SIG-M5 treated with dmso at 0.1 percent for 504 hours (cell line): Measurements from ENCODE around the gene DCP2.
"Not testable (repeated sequence)": the region's sequence is repeated elsewhere in the genome, so short reads cannot be mapped to it uniquely, and the experiment has no call there.

Source experiments
- DNase-seq: peaks from one replicate; lab custom pipeline; 2025; ENCODE audit not compliant: unreplicated experiment; lab: John Stamatoyannopoulos, UW

DCP2 gene

DNA sequence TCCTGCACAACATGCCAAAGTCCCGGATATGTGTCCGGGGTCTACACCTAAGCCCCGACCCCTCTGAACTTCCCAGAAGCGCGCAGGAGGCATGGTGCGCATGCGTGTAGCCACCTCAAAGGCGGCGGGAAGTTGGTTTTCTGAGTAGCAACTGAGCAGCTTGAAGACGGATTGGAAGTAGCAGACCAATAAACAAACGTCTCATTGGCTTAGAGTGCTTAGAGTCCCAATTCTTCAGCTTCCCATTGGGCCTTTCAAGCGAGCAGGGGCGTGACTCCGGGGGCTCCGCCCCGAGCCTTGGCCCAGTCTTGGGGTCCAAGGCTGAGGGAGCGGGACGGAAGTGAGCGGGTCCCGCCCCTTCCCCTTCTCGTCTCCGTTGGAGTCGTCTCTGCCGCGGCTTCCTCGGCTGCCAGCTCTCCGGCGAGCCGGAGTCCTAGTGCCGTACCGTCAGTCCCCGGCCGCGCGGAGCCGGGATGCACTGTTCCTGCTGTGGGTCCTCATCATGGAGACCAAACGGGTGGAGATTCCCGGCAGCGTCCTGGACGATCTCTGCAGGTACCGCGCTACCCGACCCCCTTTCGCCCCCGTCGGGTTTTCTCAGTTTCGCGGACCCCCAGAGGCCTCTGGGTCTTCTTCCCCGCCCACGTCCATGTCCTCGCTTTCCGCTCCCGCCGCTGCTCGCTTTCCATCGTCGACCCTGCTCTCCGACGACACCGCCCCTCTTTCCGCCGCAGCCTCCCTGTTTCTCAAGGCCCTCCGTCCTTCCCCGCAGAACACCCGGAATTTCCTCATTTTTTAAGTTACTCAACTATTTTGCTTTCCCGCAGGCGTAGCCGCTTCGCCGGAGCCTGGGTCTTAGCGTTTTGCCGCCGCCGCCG lies at the start of gene DCP2:
Gene DCP2, plus strand, starts transcription at position 367 of the 878 bp plus-strand sequence. Its CDS starts 136 bp downstream, at position 503.
- peak; percentile 99 for DNase-seq

DNA sequence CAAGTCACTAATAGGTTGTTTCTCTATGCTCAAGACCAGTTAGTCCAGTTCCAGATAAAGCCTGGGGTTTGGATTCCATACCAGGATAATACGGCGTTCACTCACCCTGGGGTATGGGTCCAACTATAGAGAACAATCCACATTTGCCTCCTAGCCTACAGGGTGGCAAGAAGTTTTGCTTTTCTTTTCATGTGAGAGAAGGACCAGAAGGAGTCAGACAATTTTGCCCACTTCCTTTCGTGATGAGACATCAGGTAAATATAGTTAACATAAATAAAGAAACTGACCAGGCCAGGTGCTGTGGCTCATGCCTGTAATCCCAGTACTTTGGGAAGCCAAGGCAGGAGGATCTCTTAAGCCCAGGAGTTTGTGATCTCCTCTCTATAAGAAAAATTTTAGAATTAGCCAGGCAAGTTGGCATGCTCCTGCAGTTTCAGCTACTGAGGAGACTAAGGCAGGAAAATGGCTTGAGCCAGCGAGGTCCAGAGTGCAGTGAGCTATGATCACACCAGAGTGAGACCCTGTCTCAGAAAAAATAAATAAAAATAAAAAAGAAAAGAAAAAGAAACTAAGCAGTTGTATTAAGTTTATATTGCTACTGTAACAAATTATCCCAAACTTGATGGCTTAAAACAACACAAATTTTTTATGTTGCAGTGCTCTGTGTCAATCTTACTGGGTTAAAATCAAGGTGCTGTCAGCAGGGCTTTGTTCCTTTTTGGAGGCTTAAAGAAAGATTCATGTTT lies 47.1 kb upstream of the DCP2 start:
- DNase-seq, result no peak

DNA sequence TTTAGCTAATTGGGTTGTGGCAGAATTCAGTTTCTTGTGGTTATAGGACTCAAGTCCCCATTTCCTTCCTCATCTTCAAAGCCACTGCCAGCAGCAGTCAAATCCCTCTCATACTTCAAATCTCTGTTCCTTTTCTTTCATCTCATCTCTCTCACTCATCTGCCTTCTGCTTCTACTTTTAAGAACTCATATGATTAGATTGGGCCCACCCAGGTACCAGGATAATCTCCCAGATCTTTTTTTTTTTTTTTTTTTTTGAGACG lies 46.6 kb upstream of the DCP2 start:
- DNase-seq, result peak; percentile 95

DNA sequence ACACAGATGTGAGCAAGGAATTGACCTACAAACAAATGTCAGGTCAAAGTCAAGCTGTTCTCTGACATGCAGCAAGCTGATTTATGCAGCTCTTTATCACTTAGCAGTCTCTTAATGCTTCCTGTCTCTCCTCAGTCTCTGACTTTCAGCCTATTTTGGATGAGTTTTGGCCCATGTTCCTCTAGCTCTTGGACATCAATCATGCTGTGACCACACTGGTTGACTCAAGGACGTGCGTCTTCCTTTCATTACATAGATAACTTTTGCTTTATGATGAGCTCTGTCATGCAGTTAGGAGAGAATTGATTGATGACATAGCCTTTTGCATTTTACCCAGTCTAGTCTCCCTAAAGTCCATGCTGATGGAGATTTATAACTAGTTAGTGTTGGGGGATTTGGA lies 45.1 kb upstream of the DCP2 start:
- DNase-seq, result no peak

DNA sequence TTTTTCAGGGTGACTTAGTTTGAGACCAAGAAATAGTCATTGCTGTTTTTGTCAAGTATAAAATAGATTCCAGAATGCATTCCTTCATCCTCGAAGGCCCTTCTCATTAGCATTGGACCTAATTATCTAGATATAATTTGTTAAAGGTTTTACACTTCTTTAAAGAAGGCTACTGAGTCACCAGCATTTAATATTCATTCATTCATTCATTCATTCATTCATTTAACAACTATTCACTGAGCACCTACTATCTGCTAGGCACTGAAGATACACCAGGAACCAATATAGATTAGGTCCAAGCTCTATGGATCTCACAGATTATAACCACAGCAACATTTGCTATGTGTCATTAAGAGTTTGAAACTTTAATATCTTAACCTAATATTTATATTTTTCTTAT lies 43.5 kb upstream of the DCP2 start:
- no peak for DNase-seq

DNA sequence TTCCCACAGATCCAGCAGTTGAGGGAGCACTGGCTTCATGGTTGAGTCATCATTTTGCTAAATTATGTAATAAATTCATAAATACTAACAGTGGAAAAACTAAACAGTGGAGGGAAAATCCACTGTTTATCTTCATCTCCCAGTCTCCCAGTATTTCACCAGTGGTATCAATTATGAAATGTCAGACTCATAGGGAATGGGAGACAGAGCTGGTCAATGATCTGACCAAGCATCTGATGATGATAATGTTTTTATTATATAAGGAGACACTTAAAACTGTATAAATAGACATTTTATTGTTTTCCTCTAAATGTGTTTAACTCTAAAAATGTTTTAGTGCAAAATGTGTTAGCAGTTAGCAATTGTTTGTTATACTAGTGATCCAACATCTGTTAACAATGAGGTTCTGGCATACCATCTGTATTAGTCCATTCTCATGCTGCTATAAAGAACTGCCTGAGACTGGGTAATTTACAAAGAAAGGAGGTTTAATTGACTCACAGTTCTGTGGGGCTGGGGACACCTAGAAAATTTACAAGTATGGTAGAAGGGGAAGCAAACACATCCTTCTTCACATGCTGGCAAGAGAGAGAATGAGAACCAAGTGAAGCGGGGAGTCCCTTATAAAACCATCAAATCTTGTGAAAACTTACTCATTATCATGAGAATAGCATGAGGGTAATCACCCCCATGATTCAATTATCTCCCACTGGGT lies 42.8 kb upstream of the DCP2 start:
- DNase-seq, result no peak

DNA sequence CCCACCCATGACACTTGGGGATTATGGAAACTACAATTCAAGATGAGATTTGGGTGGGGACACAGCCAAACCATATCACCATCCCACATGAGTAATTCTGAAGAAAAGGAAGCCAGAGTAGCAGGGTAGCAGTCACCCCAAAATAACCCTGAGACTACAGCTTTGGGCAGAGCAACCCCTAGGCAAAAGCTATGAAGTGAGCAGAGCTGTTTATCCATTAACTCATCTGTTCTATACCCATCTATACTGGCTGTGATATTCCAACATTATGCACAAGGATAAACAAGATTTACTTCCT lies 42.3 kb upstream of the DCP2 start:
- DNase-seq, result no peak

DNA sequence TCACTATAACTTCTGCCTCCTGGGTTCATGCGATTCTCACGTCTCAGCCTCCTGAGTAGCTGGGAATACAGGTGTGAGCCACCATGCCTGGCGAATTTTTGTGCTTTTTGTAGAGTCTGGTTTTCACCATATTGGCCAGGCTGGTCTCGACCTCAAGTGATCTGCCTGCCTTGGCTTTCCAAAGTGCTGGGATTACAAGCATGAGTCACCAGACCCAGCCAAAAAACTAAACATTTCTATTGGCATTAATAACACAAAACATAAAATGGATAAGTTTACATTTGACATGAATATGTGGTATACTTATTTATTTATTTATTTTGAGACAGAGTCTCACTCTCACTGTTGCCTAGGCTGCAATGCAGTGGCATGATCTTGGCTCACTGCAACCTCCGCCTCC lies 40.9 kb upstream of the DCP2 start:
- no peak for DNase-seq

DNA sequence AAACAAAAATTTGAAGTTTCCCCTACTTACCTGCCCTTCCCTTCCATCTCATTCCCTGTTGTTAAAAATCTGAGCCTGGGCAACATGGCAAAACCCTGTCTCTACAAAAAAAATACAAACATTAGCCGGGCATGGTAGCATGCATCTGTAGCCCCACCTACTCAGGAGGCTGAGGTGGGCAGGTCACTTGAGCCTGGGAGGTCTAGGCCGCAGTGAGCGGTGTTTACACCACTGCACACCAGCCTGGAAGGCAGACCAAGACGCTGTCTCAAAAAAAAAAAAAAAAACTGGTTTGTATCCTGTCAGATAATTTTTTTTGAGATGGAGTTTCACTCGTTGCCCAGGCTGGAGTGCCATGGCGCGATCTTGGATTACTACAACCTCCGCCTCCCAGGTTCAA lies 38.3 kb upstream of the DCP2 start:
- DNase-seq, result no peak

DNA sequence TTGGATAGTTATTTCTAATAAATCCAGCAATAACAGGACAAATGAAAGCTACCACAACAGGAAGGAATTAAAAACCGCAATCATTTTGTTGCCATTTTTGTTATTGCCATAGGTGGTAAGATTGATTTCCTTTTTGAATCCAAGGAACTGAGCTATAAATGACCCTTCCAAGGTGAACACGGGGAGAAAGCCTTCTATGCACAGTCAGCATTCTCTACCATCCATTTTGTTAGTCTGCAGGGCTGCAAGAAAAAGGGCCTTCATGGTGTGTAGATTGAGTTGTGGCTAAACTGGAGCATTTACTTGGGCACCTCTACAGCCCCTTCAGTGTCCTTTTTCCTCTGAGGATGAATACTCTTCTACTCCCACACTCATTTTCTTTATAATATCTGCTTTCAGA lies 35.9 kb upstream of the DCP2 start:
- no peak for DNase-seq

DNA sequence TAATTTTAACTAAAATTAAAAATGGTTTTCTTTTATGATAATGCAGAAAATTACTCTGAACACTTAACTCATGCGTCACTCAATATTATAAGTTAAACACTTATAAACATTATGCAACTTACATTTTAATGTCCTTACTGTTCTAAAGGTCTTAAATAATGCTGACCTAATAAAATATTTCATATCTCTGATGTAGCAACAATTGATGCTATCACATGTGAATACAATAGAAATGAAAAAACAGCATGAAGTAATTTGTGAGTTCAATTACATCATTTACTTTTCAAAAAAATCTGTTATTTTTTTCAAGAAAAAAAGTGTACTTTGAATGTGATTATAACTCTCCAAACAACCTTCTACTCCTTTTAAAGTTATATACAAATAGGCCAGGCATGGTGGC lies 28.1 kb upstream of the DCP2 start:
- DNase-seq, result no peak

DNA sequence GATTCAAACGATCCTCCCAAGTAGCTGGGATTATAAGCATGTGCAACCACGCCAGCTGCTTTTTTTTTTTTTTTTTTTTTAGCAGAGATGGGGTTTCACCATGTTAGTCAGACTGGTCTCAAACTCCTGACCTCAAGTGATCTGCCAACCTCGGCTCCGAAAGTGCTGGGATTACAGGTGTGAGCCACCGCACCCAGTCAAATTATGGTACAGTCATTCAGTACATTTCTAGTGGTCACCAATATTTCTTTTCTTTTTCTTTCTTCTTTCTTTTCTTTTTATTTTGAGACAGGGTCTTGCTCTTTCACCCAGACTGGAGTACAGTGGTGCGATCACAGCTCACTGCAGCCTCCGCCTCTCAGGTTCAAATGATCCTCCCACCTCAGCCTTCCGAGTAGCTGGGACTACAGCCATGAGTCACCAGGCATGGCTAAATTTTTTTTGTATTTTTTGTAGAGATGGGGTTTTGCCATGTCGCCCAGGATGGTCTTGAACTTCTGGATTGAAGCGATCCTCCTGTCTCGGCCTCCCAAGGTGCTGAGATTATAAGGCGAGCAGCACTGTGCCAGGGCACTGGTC lies 25.4 kb upstream of the DCP2 start:
- DNase-seq, result no peak

DNA sequence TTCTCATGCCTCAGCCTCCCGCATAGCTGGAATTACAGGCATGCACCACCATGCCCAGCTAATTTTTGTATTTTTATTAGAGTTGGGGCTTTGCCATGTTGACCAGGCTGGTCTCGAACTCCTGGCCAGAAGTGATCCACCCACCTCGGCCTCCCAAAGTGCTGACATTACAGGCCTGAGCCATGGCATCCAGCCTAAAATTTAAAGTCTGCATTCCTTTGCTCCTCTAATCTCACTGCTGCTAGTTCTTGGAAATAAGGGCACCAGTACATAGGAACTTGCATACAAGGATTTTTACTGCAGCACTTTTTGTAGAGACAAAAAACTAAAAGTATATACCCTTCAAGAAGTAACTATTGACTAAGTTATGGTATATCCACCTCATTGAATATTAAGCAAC lies 20.0 kb upstream of the DCP2 start:
- DNase-seq, result no peak

DNA sequence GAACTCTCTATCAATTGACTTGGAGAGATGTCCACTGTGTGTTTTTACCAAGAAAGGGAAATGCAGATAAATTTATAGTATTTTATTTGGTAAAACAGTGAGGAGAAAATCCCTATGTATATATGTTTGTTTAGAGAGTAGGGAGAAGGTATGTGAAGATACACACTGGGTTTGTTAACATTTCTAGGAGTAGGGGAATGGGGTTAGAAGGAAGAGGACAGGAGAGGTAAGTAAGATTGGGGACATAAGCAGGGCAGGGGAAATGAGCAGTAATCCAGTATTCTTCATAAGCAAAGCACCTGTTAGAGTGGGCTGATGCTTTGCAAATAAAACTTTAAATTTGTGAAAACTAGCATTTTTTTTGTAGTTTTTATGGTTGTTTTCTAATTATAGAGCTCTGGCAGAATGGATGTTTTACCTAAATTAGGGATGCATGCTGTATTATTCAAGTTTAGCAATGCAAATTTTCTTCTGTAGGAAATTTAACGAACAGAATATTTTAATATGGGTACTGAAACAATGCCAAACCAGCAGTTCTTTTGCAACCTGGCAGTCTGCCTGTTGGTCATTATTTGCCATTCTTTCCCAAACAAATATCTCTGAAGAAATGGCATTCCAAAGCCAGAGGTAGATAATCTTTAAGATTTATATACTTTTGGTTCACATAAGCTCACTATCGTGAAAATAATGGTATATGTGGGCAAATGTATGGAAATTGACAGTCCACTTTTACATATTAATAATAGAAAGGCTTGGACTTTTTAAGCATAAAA lies 19.4 kb upstream of the DCP2 start:
- no peak for DNase-seq

DNA sequence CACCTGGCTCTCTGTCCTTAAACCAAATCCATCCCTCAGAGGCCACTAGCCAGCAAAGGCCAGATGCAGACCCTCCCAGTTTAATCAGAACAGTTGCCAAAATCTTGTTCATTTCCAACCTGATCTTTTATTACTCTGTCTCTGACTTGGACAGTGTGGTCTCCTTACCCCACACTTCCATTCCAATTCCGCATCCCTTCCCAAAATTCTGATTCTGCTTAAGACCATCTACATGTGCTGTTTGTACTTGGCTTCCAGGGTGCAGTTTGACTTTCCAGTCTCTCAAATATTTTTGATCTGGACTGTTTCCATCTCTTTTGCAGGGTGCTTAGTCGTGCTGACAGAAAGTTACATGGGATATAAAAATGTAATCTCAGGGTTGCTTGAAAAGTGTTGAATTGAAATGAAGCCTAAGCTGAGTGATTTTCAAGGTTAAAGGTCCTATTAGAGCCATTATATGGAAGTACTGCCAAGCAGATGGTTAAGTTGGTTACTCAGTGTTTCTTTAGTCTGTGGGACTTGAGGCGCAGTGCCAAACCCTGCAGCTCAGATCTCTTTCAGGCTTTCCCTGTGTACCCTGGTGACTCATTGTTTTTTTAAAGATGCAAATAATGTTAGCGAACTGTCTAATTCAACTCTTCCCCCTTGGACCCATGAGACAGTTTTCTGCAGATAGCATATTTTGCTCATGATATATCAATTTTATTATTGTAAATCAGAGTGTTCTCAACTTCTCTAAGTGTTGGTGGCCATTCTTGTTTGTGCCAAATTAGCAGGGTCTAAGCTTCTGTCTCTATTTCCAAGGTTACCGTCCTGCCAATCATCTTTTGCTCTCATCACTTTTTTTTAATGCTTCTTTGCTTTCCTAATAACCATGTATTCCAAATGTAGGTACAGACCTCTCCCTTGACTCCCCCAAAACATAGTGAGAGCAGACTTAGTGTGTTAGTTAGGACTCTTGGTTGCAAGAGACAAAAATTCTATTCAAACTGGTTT lies 18.2 kb upstream of the DCP2 start:
- DNase-seq, result peak; percentile 58

DNA sequence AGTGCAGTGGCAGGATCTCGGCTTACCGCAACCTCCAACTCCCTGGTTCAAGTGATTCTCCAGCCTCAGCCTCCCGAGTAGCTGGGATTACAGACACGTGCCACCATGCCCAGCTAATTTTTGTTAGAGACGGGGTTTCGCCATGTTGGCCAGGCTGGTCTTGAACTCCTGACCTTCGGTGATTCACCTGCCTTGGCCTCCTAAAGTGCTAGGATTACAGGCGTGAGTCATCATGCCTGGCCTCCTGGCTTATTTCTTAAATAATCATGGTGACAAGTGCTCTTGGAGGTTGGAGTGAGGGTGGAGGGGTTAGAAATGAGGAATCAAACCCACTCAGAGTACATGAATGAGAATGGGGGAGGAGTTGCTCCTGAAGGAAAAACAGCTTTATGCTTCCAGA lies 16.7 kb upstream of the DCP2 start:
- peak; percentile 13 for DNase-seq

DNA sequence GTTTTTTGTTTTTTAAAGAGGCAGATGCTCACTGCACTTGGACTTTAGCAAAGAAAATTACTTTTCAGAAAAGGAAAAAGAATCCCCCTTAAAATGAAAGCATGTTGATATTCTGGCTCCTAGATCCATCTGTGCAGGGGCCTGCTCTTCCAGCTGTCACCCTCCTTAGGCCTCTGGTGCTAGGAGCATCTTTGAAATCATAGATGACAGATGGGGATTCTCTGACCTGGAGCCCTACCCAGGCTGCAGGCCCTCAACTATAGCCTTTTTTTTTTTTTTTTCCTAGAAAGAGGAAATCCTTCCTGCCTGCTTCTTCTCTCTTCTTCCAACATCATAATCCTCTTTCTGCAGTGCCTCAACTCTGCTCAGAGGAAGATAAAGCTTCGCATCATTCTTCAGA lies 16.3 kb upstream of the DCP2 start:
- DNase-seq, result no peak

DNA sequence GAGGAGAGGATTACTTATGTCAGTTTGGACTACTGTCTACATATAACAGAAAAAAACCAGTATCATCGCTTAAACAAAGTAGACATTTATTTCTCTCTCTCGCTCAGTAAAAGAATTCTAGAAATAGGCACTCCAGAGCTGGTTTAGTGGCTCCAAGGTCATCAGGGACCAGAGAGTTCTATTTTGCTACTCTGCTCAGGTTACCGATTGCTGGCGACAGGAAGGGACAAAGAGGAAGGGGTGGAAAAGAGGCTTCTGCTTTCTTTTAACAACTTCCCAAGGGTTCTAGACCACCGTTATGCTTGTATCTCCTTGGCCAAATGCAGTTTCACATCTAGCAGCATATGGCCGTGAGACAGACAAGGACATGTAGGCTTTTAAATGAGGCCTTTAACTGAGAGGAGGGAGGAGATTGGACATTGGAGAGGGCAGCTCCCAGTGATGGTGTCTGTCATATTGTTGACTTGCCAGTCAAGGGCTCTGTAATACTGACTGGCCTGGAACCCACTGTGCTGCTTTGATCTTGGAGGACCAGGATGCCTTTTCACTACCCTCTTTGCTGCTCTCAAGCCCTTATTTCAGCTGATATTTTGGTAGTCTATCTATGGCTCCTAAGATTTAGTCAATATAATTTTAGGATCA lies 15.6 kb upstream of the DCP2 start:
- DNase-seq, result no peak

DNA sequence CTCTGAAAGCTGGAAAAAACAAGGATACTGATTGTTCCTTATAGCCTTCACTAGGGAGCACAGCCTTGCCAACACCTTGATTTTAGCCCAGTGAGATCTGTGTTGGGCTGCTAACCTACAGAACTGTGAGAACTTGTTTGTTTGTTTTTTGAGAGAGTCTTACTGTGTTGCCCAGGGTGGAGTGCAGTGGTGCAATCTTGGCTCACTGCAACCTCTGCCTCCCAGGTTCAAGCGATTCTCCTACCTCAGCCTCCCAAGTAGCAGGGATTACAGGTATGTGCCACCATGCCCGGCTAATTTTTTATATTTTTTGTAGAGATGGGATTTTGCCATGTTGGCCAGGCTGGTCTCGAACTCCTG lies 13.2 kb upstream of the DCP2 start:
- not testable (repeated sequence) for DNase-seq
